HepG2 (cell line): ENCODE measurements around the gene MAPK8IP3. TPM values are rescaled to one million over a fixed set of nuclear protein-coding genes. Genes with fewer than 3 reads are reported as not detected.
A peak's percentile ranks its signal among the peaks of the same experiment; 100 is the strongest.

ENCODE experiments used
- AGO2 ChIP-seq: fragments of 200-400 bp; formaldehyde crosslinking; optimal IDR thresholded peaks from 2 replicates; pipeline ENCODE3; 2017; ENCODE audit warnings: mild to moderate bottlenecking, low read depth, low read length, moderate library complexity
- CEBPZ ChIP-seq: IDR thresholded peaks from 2 replicates; pipeline ENCODE4 v1.6.1; 2012; ENCODE audit warnings: low read length, improper control_type of control experiment
- FOSL1 ChIP-seq: sonication (generic); formaldehyde crosslinking; IDR thresholded peaks from 2 replicates; pipeline ENCODE4 v1.9.0; 2021; ENCODE audit warnings: missing genetic modification reagents, borderline replicate concordance
- GLMP ChIP-seq: sonication (generic); formaldehyde crosslinking; IDR thresholded peaks from 2 replicates; pipeline ENCODE4 v1.9.0; 2021; ENCODE audit warnings: missing genetic modification reagents, mild to moderate bottlenecking, borderline replicate concordance
- HBP1 ChIP-seq: IDR thresholded peaks from 2 replicates; pipeline ENCODE4 v1.6.1; 2016; ENCODE audit warnings: low read depth, control low read depth
- HOXA5 ChIP-seq: sonication (generic); formaldehyde crosslinking; IDR thresholded peaks from 2 replicates; pipeline ENCODE4 v1.4.0; 2020; ENCODE audit warnings: missing genetic modification reagents
- NCOA5 ChIP-seq: sonication (generic); formaldehyde crosslinking; IDR thresholded peaks from 2 replicates; pipeline ENCODE4 v1.4.0; 2020; ENCODE audit warnings: missing genetic modification reagents
- PCBP1 ChIP-seq: fragments of 200-400 bp; formaldehyde crosslinking; IDR thresholded peaks from 2 replicates; pipeline ENCODE4 v1.6.1; 2017; ENCODE audit warnings: mild to moderate bottlenecking, low read depth, low read length, borderline replicate concordance
- RARG ChIP-seq: sonication (generic); formaldehyde crosslinking; IDR thresholded peaks from 2 replicates; pipeline ENCODE4 v1.4.0; 2020; ENCODE audit warnings: low read depth, mild to moderate bottlenecking, missing genetic modification reagents
- RNF219 ChIP-seq: sonication (generic); formaldehyde crosslinking; IDR thresholded peaks from 2 replicates; pipeline ENCODE4 v1.5.0; 2020; ENCODE audit warnings: mild to moderate bottlenecking, missing genetic modification reagents
- USF2 ChIP-seq, 2 experiments: sonication (generic) in 1 of 2; formaldehyde crosslinking in 1 of 2; IDR thresholded peaks; 2 replicates each; pipeline versions ENCODE4 v1.5.1 to v1.6.1; 2011 to 2020; ENCODE audit warnings: borderline replicate concordance in 1 of 2, low read depth in 1 of 2, low read length in 1 of 2, mild to moderate bottlenecking in 1 of 2, missing genetic modification reagents in 1 of 2, moderate library complexity in 1 of 2
- ZFP1 ChIP-seq: IDR thresholded peaks from 2 replicates; pipeline ENCODE4 v1.6.1; 2016
- ZNF260 ChIP-seq: sonication (generic); formaldehyde crosslinking; IDR thresholded peaks from 2 replicates; pipeline ENCODE4 v1.4.0; 2020; ENCODE audit warnings: missing genetic modification reagents, low read depth, mild to moderate bottlenecking, borderline replicate concordance
- ZNF274 ChIP-seq: sonication (generic); formaldehyde crosslinking; IDR thresholded peaks from 2 replicates; pipeline ENCODE4 v1.5.1; 2020; ENCODE audit warnings: mild to moderate bottlenecking, missing genetic modification reagents
- ZNF317 ChIP-seq: sonication (generic); formaldehyde crosslinking; IDR thresholded peaks from 2 replicates; pipeline ENCODE4 v1.5.0; 2020; ENCODE audit warnings: mild to moderate bottlenecking, missing genetic modification reagents
- ZNF484 ChIP-seq: sonication (generic); formaldehyde crosslinking; IDR thresholded peaks from 2 replicates; pipeline ENCODE4 v1.5.1; 2020; ENCODE audit warnings: mild to moderate bottlenecking, low read depth, missing genetic modification reagents, borderline replicate concordance
- ZNF572 ChIP-seq: sonication (generic); formaldehyde crosslinking; IDR thresholded peaks from 2 replicates; pipeline ENCODE4 v1.5.1; 2020; ENCODE audit warnings: mild to moderate bottlenecking, missing genetic modification reagents
- ZNF790 ChIP-seq: sonication (generic); formaldehyde crosslinking; IDR thresholded peaks from 2 replicates; pipeline ENCODE4 v1.8.0; 2022; ENCODE audit warnings: missing genetic modification reagents, mild to moderate bottlenecking, borderline replicate concordance
- polyA plus RNA-seq, 8 experiments: library from polyadenylated mRNA; depleted of rRNA in 3 of 8; stranded (reverse) in 7 of 8; unstranded in 1 of 8; fragments of >200 nt; fragmentation: Illumina TruSeq in 4 of 8; extraction: Trizol in 4 of 8; gene quantifications; 2 replicates each; pipeline versions ENCODE4 v1.2.1 to v1.2.3, GENCODE V29; 2011 to 2016; ENCODE audit warnings: low read depth in 4 of 8, missing spikeins in 1 of 8, mixed read lengths in 1 of 8; ENCODE audit not compliant: insufficient read depth in 1 of 8
- total RNA-seq, 5 experiments: library from RNA; depleted of rRNA; stranded (reverse); fragments of >200 nt; fragmentation: Illumina TruSeq; extraction: Trizol; gene quantifications; 2 replicates each; pipeline ENCODE4 v1.2.3, GENCODE V29; 2016; ENCODE audit warnings: low read depth in 1 of 5

MAPK8IP3 gene
- total and polyA plus RNA-seq, 2 of the 13 experiments (the other 11 are each of a cell fraction or from before 2014, with no cell fraction given), result 25.1 to 41.7 TPM

- TF ChIP-seq HOXA5 (CRISPR knock-in tag) (no peak), NCOA5 (CRISPR knock-in tag) (no peak), ZNF274 (0 out of 2 replicates have a peak, but pooled peaks have one; percentile 28), HBP1 (no peak), GLMP (CRISPR knock-in tag) (no peak), FOSL1 (no peak), ZNF790 (CRISPR knock-in tag) (no peak), ZNF260 (no peak), RARG (CRISPR knock-in tag) (no peak), AGO2 (peak; percentile 7), ZNF484 (no peak), USF2 (IDR thresholded peaks at IDR 0.05; ENCODE audit: low read depth, low read length) (no peak), USF2 (CRISPR knock-in tag; IDR thresholded peaks at IDR 0.05; ENCODE audit: borderline replicate concordance) (0 out of 2 replicates have a peak, but pooled peaks have one; percentile 11), ZNF317 (CRISPR knock-in tag) (no peak; the same call in 1 of the 2 replicates), ZFP1 (CRISPR knock-in tag) (no peak), ZNF572 (CRISPR knock-in tag) (no peak), RNF219 (CRISPR knock-in tag) (no peak), PCBP1 (no peak), CEBPZ (no peak)
Observed at GRCh38 chr16:1773703-1774447, 67.9 kb downstream of the MAPK8IP3 start (continued).
